Keratinocyte (primary cell): ENCODE results near the gene PDE9A.

Source experiments
- EZH2 ChIP-seq: IDR thresholded peaks from one replicate; pipeline ENCODE4 v1.6.1; 2012; ENCODE audit warnings: inconsistent platforms, mild to moderate bottlenecking, low read length, moderate library complexity
- TF ChIP-seq, protein P1 (sequence below), 3 experiments: IDR thresholded peaks in 1 of 3; conservative IDR thresholded peaks in 1 of 3; optimal IDR thresholded peaks in 1 of 3; 2 replicates in 2 of 3; 3 replicates in 1 of 3; pipeline versions ENCODE3 to v1.5.1; 2011; ENCODE audit warnings: low read length in 3 of 3, mild to moderate bottlenecking in 3 of 3, moderate library complexity in 2 of 3, control low read depth in 1 of 3, inconsistent platforms in 1 of 3; ENCODE audit not compliant: insufficient read depth in 2 of 3; ENCODE audit errors: extremely low read depth in 1 of 3

- TF ChIP-seq, protein P1, sequence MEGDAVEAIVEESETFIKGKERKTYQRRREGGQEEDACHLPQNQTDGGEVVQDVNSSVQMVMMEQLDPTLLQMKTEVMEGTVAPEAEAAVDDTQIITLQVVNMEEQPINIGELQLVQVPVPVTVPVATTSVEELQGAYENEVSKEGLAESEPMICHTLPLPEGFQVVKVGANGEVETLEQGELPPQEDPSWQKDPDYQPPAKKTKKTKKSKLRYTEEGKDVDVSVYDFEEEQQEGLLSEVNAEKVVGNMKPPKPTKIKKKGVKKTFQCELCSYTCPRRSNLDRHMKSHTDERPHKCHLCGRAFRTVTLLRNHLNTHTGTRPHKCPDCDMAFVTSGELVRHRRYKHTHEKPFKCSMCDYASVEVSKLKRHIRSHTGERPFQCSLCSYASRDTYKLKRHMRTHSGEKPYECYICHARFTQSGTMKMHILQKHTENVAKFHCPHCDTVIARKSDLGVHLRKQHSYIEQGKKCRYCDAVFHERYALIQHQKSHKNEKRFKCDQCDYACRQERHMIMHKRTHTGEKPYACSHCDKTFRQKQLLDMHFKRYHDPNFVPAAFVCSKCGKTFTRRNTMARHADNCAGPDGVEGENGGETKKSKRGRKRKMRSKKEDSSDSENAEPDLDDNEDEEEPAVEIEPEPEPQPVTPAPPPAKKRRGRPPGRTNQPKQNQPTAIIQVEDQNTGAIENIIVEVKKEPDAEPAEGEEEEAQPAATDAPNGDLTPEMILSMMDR (optimal IDR thresholded peaks at IDR 0.05 in 1 of 3, IDR thresholded peaks at IDR 0.05 in 1 of 3, conservative IDR thresholded peaks at IDR 0.05 in 1 of 3; ENCODE audit: extremely low read depth in 1 of 3, insufficient read depth in 2 of 3, low read length in 3 of 3): no peak
- TF ChIP-seq EZH2: no peak
These were observed 6.7 kb downstream of the PDE9A start for GRCh38 chr21:42660118-42660470.
